GM12878 (cell line): ENCODE measurements around the gene TNRC6B.

Experiments used
- CBFB ChIP-seq: IDR thresholded peaks from 2 replicates; pipeline ENCODE4 v1.6.1; 2016; ENCODE audit warnings: antibody characterized with exemption, low read depth
- SMC3 ChIP-seq: IDR thresholded peaks from 2 replicates; pipeline ENCODE4 v1.6.1; 2011; ENCODE audit warnings: low read length, improper control_type of control experiment, borderline replicate concordance

GRCh38 chr22:40334899-40335298 is 157.2 kb downstream of the TNRC6B start:
- TF ChIP-seq SMC3: no peak
- TF ChIP-seq CBFB: no peak
